Esophagus (tissue), 2 donors: Measurements from ENCODE around the gene INPP4B. TPM values are rescaled to one million over a fixed set of nuclear protein-coding genes. Genes with fewer than 3 reads are reported as not detected.

Source experiments
- H3K27ac ChIP-seq, 2 donors: one replicate each; pipeline ENCODE4 v1.5.1; 2013; ENCODE audit warnings: low read depth in 2 of 2, mild to moderate bottlenecking in 2 of 2, inconsistent platforms in 1 of 2, low read length in 1 of 2, moderate library complexity in 1 of 2
- H3K27me3 ChIP-seq, 2 donors: one replicate each; pipeline ENCODE4 v1.6.1; 2013; ENCODE audit warnings: low read length in 2 of 2, control low read depth in 1 of 2, mild to moderate bottlenecking in 1 of 2; ENCODE audit not compliant: insufficient read depth in 2 of 2, control insufficient read depth in 1 of 2
- H3K36me3 ChIP-seq, 2 donors: one replicate each; pipeline ENCODE4 v1.6.1; 2013; ENCODE audit warnings: low read length in 1 of 2; ENCODE audit not compliant: control insufficient read depth in 2 of 2, insufficient read depth in 2 of 2
- H3K4me1 ChIP-seq, 2 donors: one replicate each; pipeline ENCODE4 v1.6.1; 2013; ENCODE audit warnings: low read length in 1 of 2; ENCODE audit not compliant: control insufficient read depth in 2 of 2, insufficient read depth in 2 of 2
- H3K4me3 ChIP-seq, 2 donors: one replicate each; pipeline ENCODE4 v1.5.1; 2013; ENCODE audit warnings: low read length in 2 of 2, mild to moderate bottlenecking in 2 of 2, low read depth in 1 of 2, moderate library complexity in 1 of 2
- H3K9me3 ChIP-seq, 2 donors: one replicate each; pipeline ENCODE4 v1.6.1; 2013; ENCODE audit warnings: mild to moderate bottlenecking in 2 of 2, low read depth in 1 of 2, low read length in 1 of 2, moderate library complexity in 1 of 2; ENCODE audit not compliant: control insufficient read depth in 2 of 2, insufficient read depth in 1 of 2
- WGBS, 2 donors: extraction: QIAGEN DNeasy Blood & Tissue Kit; methylation state at CpG; one replicate each; pipeline ENCODE4 v1.1.7; 2013; 5-methylcytosine and 5-hydroxymethylcytosine counted together
- polyA plus RNA-seq, 2 donors: library from polyadenylated mRNA; stranded (reverse); fragments of 200-250 nt; gene quantifications; one replicate each; pipeline ENCODE4 v1.2.3, GENCODE V29; 2013
- donor health status: healthy with polysubstance abuse.
- donor health status: Bipolar disorder and iron deficiency.

Gene INPP4B
- polyA plus RNA-seq, 2 donors, result 2.5 to 4.4 TPM

- H3K27ac ChIP-seq, result no peak overlapping the region
- H3K9me3 ChIP-seq, result no peaks in the 10 kb centered on the region
- no peaks in the 10 kb centered on the region for H3K4me1 ChIP-seq
- H3K4me3 ChIP-seq, result no peak overlapping the region
- no peaks in the 10 kb centered on the region for H3K27me3 ChIP-seq
- WGBS, 2 donors, result 34 to 62% methylated on average over 2 of the region's 2 CpGs
- H3K36me3 ChIP-seq, result no peaks in the 10 kb centered on the region
Observed at GRCh38 chr4:142579443-142579842, 266.7 kb downstream of the INPP4B start.

- Histone ChIP-seq H3K4me1 (no peaks in the 10 kb centered on the region), H3K27me3 (no peaks in the 10 kb centered on the region), H3K4me3 (no peak overlapping the region), H3K27ac (no peak overlapping the region), H3K36me3 (no peaks in the 10 kb centered on the region), H3K9me3 (no peaks in the 10 kb centered on the region)
- 92 to 93% methylated on average over 3 of the region's 3 CpGs for WGBS, 2 donors
Observed at GRCh38 chr4:142574306-142574705, 271.8 kb downstream of the INPP4B start.

GRCh38 chr4:142572071-142572470 is 274.0 kb downstream of the INPP4B start:
- WGBS, 2 donors, result 73 to 82% methylated on average over 1 of the region's 1 CpG
- Histone ChIP-seq H3K27me3 (no peaks in the 10 kb centered on the region), H3K4me1 (no peaks in the 10 kb centered on the region), H3K9me3 (no peaks in the 10 kb centered on the region), H3K4me3 (no peak overlapping the region), H3K36me3 (no peaks in the 10 kb centered on the region), H3K27ac (no peak overlapping the region)

GRCh38 chr4:142567620-142568451 is 278.3 kb downstream of the INPP4B start:
- Histone ChIP-seq H3K4me3 (peak overlapping the region in 1 of 2 donors; percentile 7), H3K4me1 (no peaks in the 10 kb centered on the region), H3K36me3 (no peaks in the 10 kb centered on the region), H3K9me3 (no peaks in the 10 kb centered on the region), H3K27ac (peak overlapping the region in 1 of 2 donors; percentile 42), H3K27me3 (no peaks in the 10 kb centered on the region)
- WGBS, 2 donors, result 16 to 21% methylated on average over 4 of the region's 4 CpGs

GRCh38 chr4:142567199-142567598 is 278.9 kb downstream of the INPP4B start:
- H3K36me3 ChIP-seq, result no peaks in the 10 kb centered on the region
- 53 to 61% methylated on average over 5 of the region's 5 CpGs for WGBS, 2 donors
- no peak overlapping the region for H3K27ac ChIP-seq
- no peaks in the 10 kb centered on the region for H3K27me3 ChIP-seq
- no peaks in the 10 kb centered on the region for H3K4me1 ChIP-seq
- no peaks in the 10 kb centered on the region for H3K9me3 ChIP-seq
- no peak overlapping the region for H3K4me3 ChIP-seq

GRCh38 chr4:142566777-142567176 is 279.3 kb downstream of the INPP4B start:
- H3K27me3 ChIP-seq, result no peaks in the 10 kb centered on the region
- H3K27ac ChIP-seq, result no peak overlapping the region
- no peaks in the 10 kb centered on the region for H3K4me1 ChIP-seq
- H3K4me3 ChIP-seq, result no peak overlapping the region
- WGBS, 2 donors, result 58 to 75% methylated on average over 4 of the region's 4 CpGs
- H3K36me3 ChIP-seq, result no peaks in the 10 kb centered on the region
- no peaks in the 10 kb centered on the region for H3K9me3 ChIP-seq

- H3K4me1 ChIP-seq, result no peaks in the 10 kb centered on the region
- H3K36me3 ChIP-seq, result no peaks in the 10 kb centered on the region
- no peak overlapping the region for H3K4me3 ChIP-seq
- no peaks in the 10 kb centered on the region for H3K9me3 ChIP-seq
- no peaks in the 10 kb centered on the region for H3K27me3 ChIP-seq
- H3K27ac ChIP-seq, result no peak overlapping the region
Observed at GRCh38 chr4:142566243-142566642, 279.9 kb downstream of the INPP4B start.

GRCh38 chr4:142565771-142566170 is 280.3 kb downstream of the INPP4B start:
- no peaks in the 10 kb centered on the region for H3K36me3 ChIP-seq
- 38 to 39% methylated on average over 7 of the region's 7 CpGs for WGBS, 2 donors
- H3K27ac ChIP-seq, result no peak overlapping the region
- H3K27me3 ChIP-seq, result no peaks in the 10 kb centered on the region
- H3K4me3 ChIP-seq, result peak overlapping the region in 1 of 2 donors; percentile 33
- H3K9me3 ChIP-seq, result no peaks in the 10 kb centered on the region
- H3K4me1 ChIP-seq, result no peaks in the 10 kb centered on the region

- no peaks in the 10 kb centered on the region for H3K9me3 ChIP-seq
- H3K4me3 ChIP-seq, result no peak overlapping the region
- H3K27ac ChIP-seq, result no peak overlapping the region
- H3K4me1 ChIP-seq, result no peaks in the 10 kb centered on the region
- H3K36me3 ChIP-seq, result no peaks in the 10 kb centered on the region
- 86 to 89% methylated on average over 6 of the region's 6 CpGs for WGBS, 2 donors
- no peaks in the 10 kb centered on the region for H3K27me3 ChIP-seq
Observed at GRCh38 chr4:142563682-142564291, 282.3 kb downstream of the INPP4B start.

GRCh38 chr4:142559986-142560385 is 286.1 kb downstream of the INPP4B start:
- Histone ChIP-seq H3K36me3 (no peaks in the 10 kb centered on the region), H3K27me3 (no peaks in the 10 kb centered on the region), H3K27ac (no peak overlapping the region), H3K4me1 (no peaks in the 10 kb centered on the region), H3K9me3 (no peaks in the 10 kb centered on the region), H3K4me3 (no peak overlapping the region)
- 96 to 98% methylated on average over 4 of the region's 4 CpGs for WGBS, 2 donors
